Endothelial cell of umbilical vein (primary cell): Measurements from ENCODE around the gene LARP1. TPM values are rescaled to one million over a fixed set of nuclear protein-coding genes. Genes with fewer than 3 reads are reported as not detected.

Experiments
- BruUV-seq: library from RNA; stranded (reverse); fragments of 400-500 nt; replicated peaks from 2 replicates; lab custom pipeline; 2021; lab: Mats Ljungman, UMichigan
- CTCF ChIA-PET: fragments of 300-600, 350-600 bp; sonication (Branson Sonifier 250); formaldehyde crosslinking; loops from one replicate; lab custom pipeline; 2021; ENCODE audit warnings: antibody characterized with exemption, inconsistent platforms; lab: Charles Lee
- POLR2A ChIA-PET: fragments of 300-600, 350-600 bp; sonication (Branson Sonifier 250); formaldehyde crosslinking; loops from one replicate; lab custom pipeline; 2021; ENCODE audit warnings: antibody characterized with exemption, inconsistent platforms; lab: Charles Lee
- DNase-seq: peaks from one replicate; pipeline ENCODE4 v3.0.0-alpha.2; 2011; ENCODE audit warnings: low read depth, low spot score
- FAIRE-seq: peaks from 2 replicates; lab custom pipeline; 2011; peaks lifted over from hg19 to GRCh38; lab: Jason Lieb, UNC
- H2AFZ ChIP-seq: 2 replicates; pipeline ENCODE4 v1.6.0; 2012; ENCODE audit warnings: low read depth, low read length, control low read depth, inconsistent platforms
- H3K27ac ChIP-seq: 2 replicates; pipeline ENCODE4 v1.5.1; 2011; ENCODE audit warnings: low read depth, mild to moderate bottlenecking, control low read depth, low read length, moderate library complexity; ENCODE audit not compliant: insufficient read depth
- H3K27me3 ChIP-seq, 2 experiments: 2 replicates each; pipeline versions ENCODE4 v1.6.0 to v1.6.1; 2011; ENCODE audit warnings: low read length in 2 of 2, mixed read lengths in 1 of 2; ENCODE audit not compliant: control insufficient read depth in 2 of 2, insufficient read depth in 2 of 2
- H3K36me3 ChIP-seq, 2 experiments: 2 replicates in 1 of 2; 3 replicates in 1 of 2; pipeline ENCODE4 v1.5.1; 2011; ENCODE audit warnings: low read length in 2 of 2, mild to moderate bottlenecking in 1 of 2, moderate library complexity in 1 of 2; ENCODE audit not compliant: control insufficient read depth in 2 of 2, insufficient read depth in 2 of 2; ENCODE audit errors: extremely low read depth in 1 of 2
- H3K4me1 ChIP-seq: 3 replicates; pipeline ENCODE4 v1.5.1; 2011; ENCODE audit warnings: mild to moderate bottlenecking, low read length; ENCODE audit not compliant: control insufficient read depth, insufficient read depth; ENCODE audit errors: extremely low read depth
- H3K4me2 ChIP-seq: 2 replicates; pipeline ENCODE4 v1.6.1; 2011; ENCODE audit warnings: low read length, control low read depth, mixed read lengths; ENCODE audit not compliant: insufficient read depth
- H3K4me3 ChIP-seq, 3 experiments: fragments of 200-600 bp in 1 of 3; sonication (generic), shearing (Covaris generic) in 1 of 3; replicated peaks in 1 of 3; 2 replicates each; pipeline ENCODE4 v1.5.1; 2011 to 2016; ENCODE audit warnings: control low read depth in 3 of 3, low read length in 3 of 3, mild to moderate bottlenecking in 2 of 3, inconsistent platforms in 1 of 3, low read depth in 1 of 3, moderate library complexity in 1 of 3; ENCODE audit not compliant: insufficient read depth in 1 of 3
- H3K79me2 ChIP-seq: 2 replicates; pipeline ENCODE4 v1.6.0; 2012; ENCODE audit warnings: low read length, inconsistent platforms; ENCODE audit not compliant: control insufficient read depth, insufficient read depth
- H3K9ac ChIP-seq: replicated peaks from 2 replicates; pipeline ENCODE3; 2011; ENCODE audit warnings: low read length, control low read depth; ENCODE audit not compliant: insufficient read depth; ENCODE audit errors: extremely low read depth
- H3K9me1 ChIP-seq: replicated peaks from 3 replicates; pipeline ENCODE4 v1.6.0; 2011; ENCODE audit warnings: mild to moderate bottlenecking, low read length; ENCODE audit not compliant: control insufficient read depth, insufficient read depth; ENCODE audit errors: extremely low read depth
- H3K9me3 ChIP-seq: replicated peaks from 2 replicates; pipeline ENCODE4 v1.5.1; 2012; ENCODE audit warnings: low read length, inconsistent platforms; ENCODE audit not compliant: control insufficient read depth, insufficient read depth
- H4K20me1 ChIP-seq: replicated peaks from 2 replicates; pipeline ENCODE3; 2011; ENCODE audit warnings: mild to moderate bottlenecking, low read length; ENCODE audit not compliant: control insufficient read depth, insufficient read depth; ENCODE audit errors: extremely low read depth
- EZH2 ChIP-seq: IDR thresholded peaks from 2 replicates; pipeline ENCODE4 v1.6.1; 2012; ENCODE audit warnings: borderline replicate concordance, low read depth, mild to moderate bottlenecking, moderate library complexity, low read length, inconsistent platforms; ENCODE audit not compliant: severe bottlenecking
- FOS ChIP-seq: IDR thresholded peaks from 2 replicates; pipeline ENCODE4 v1.6.1; 2011; ENCODE audit warnings: mild to moderate bottlenecking, low read length, moderate library complexity, borderline replicate concordance; ENCODE audit not compliant: insufficient read depth
- GATA2 ChIP-seq: IDR thresholded peaks from 2 replicates; pipeline ENCODE4 v1.7.0; 2011; ENCODE audit warnings: low read depth, mild to moderate bottlenecking, moderate library complexity, mixed read lengths, low read length; ENCODE audit not compliant: insufficient read length, insufficient read depth
- JUN ChIP-seq: IDR thresholded peaks from 2 replicates; pipeline ENCODE4 v1.6.1; 2011; ENCODE audit warnings: borderline replicate concordance, low read depth; ENCODE audit not compliant: insufficient read length, insufficient read depth
- MYC ChIP-seq: IDR thresholded peaks from one replicate; pipeline ENCODE4 v1.6.1; 2011; ENCODE audit warnings: mild to moderate bottlenecking, low read depth, low read length
- POLR2A ChIP-seq: IDR thresholded peaks from 2 replicates; pipeline ENCODE4 v1.6.1; 2012; ENCODE audit warnings: low read depth, mild to moderate bottlenecking, control low read depth, low read length
- POLR2AphosphoS5 ChIP-seq: IDR thresholded peaks from 2 replicates; pipeline ENCODE4 v1.6.1; 2012; ENCODE audit warnings: low read depth, mild to moderate bottlenecking, control low read depth, low read length, moderate library complexity; ENCODE audit not compliant: insufficient read depth
- dilution Hi-C: fragments of 300-500 bp; cut with MboI; formaldehyde crosslinking; loops from one replicate; pipeline ENCODE4 v1.15.0; 2019; ENCODE audit warnings: low sequenced_read_pairs; ENCODE audit not compliant: extremely low pct_ligation_motif_present
- intact Hi-C: fragments of 100-400 bp; cut with micrococcal nuclease; formaldehyde crosslinking; loops from one replicate; pipeline ENCODE4 v1.10.0; 2022
- polyA plus RNA-seq, 4 experiments: library from polyadenylated mRNA; depleted of rRNA in 3 of 4; stranded (reverse) in 3 of 4; unstranded in 1 of 4; fragments of >200 nt; gene quantifications; 2 replicates each; pipeline versions ENCODE4 v1.2.1 to v1.2.3, GENCODE V29; 2011 to 2012; ENCODE audit warnings: missing spikeins in 1 of 4
- total RNA-seq: library from RNA; stranded (reverse); gene quantifications from 2 replicates; pipeline ENCODE4 v1.2.3, GENCODE V29; 2021
- TF ChIP-seq, protein P1 (sequence below): IDR thresholded peaks from 2 replicates; pipeline ENCODE4 v1.6.1; 2011; ENCODE audit not compliant: insufficient read depth, insufficient read length
- TF ChIP-seq, protein P2 (sequence below), 2 donors: IDR thresholded peaks; 1 replicate in 1 of 2; 2 replicates in 1 of 2; pipeline ENCODE4 v1.5.1; 2011; ENCODE audit warnings: low read length in 2 of 2, mild to moderate bottlenecking in 2 of 2, moderate library complexity in 2 of 2, control low read depth in 1 of 2, inconsistent platforms in 1 of 2, low read depth in 1 of 2; ENCODE audit not compliant: insufficient read depth in 1 of 2; ENCODE audit errors: extremely low read depth in 1 of 2

LARP1 gene
- total and polyA plus RNA-seq, 2 donors (not counting 3 experiments of a cell fraction or from before 2014, with no cell fraction given): 70.4 to 252 TPM

DNA sequence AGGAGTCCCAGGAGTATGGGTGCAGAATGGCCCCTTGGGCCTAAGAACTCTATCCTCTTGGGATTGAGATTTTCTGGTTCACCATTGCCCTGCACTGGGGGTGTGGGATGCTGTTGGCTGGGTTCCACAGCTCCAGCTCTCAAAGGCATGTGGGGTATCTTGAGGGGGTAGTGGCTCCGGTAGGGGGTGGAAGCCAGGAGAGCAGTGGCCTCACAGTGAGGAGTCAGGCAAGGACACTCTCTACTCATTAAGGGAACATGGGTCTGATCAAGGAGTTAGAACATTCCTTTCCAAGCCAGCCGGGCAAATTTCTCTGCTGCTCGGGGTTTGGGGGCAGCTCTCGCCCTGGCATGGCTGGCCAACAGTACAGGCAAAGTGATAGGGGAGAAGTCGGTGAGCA lies 33.0 kb downstream of the LARP1 start:
- Histone ChIP-seq H3K4me2 (no peak overlapping the region), H3K9me3 (no peaks in the 10 kb centered on the region), H3K9me1 (peaks cover 3% of the 10 kb centered on the region), H3K27ac (no peak overlapping the region), H3K79me2 (peaks cover 77% of the 10 kb centered on the region), H3K9ac (no peak overlapping the region), H4K20me1 (peaks cover 8% of the 10 kb centered on the region), H3K36me3 (peaks cover 3 to 23% of the 10 kb centered on the region in 2 experiments), H2AFZ (no peak overlapping the region), H3K27me3 (no peaks in the 10 kb centered on the region), H3K4me1 (peaks cover 7% of the 10 kb centered on the region), H3K4me3 (no peak overlapping the region)
- no peak for DNase-seq
- BruUV-seq: no TSS peak
- ChIA-PET POLR2A (no interaction called here), CTCF (interaction anchor here (0.9 to 1.1 kb wide), 2 partner anchors 9 to 138 kb away, joined by 3 to 4 read pairs; no protein-coding TSS in a partner anchor)
- intact Hi-C loops: no loop called here
- dilution Hi-C loops: no loop called here
- no peak for TF ChIP-seq POLR2AphosphoS5
- TF ChIP-seq MYC: no peak
- TF ChIP-seq JUN: no peak
- TF ChIP-seq, protein P1, sequence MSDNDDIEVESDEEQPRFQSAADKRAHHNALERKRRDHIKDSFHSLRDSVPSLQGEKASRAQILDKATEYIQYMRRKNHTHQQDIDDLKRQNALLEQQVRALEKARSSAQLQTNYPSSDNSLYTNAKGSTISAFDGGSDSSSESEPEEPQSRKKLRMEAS: no peak
- TF ChIP-seq GATA2: no peak
- no peak for TF ChIP-seq FOS
- TF ChIP-seq POLR2A: no peak
- TF ChIP-seq, protein P2, sequence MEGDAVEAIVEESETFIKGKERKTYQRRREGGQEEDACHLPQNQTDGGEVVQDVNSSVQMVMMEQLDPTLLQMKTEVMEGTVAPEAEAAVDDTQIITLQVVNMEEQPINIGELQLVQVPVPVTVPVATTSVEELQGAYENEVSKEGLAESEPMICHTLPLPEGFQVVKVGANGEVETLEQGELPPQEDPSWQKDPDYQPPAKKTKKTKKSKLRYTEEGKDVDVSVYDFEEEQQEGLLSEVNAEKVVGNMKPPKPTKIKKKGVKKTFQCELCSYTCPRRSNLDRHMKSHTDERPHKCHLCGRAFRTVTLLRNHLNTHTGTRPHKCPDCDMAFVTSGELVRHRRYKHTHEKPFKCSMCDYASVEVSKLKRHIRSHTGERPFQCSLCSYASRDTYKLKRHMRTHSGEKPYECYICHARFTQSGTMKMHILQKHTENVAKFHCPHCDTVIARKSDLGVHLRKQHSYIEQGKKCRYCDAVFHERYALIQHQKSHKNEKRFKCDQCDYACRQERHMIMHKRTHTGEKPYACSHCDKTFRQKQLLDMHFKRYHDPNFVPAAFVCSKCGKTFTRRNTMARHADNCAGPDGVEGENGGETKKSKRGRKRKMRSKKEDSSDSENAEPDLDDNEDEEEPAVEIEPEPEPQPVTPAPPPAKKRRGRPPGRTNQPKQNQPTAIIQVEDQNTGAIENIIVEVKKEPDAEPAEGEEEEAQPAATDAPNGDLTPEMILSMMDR (IDR thresholded peaks at IDR 0.05; ENCODE audit: extremely low read depth in 1 of 2, insufficient read depth in 1 of 2, low read depth in 1 of 2, low read length in 2 of 2): no peak
- TF ChIP-seq EZH2: no peak
- FAIRE-seq: no peak
